ENCODE results near the gene SEC24A.
A peak's percentile ranks its signal among the peaks of the same experiment; 100 is the strongest.
"Not testable (repeated sequence)": the region's sequence is repeated elsewhere in the genome, so short reads cannot be mapped to it uniquely, and the experiment has no call there.

Gene SEC24A

GRCh38 chr5:134692722-134693121, 44.1 kb downstream of the SEC24A start:
- H3K27ac ChIP-seq (ENCODE audit: insufficient read depth, low read depth, low read length, poor library complexity, severe bottlenecking) = no peak overlapping the region
- H3K27me3 ChIP-seq (ENCODE audit: control insufficient read depth, insufficient read depth, low read length, poor library complexity, severe bottlenecking) = no peaks in the 10 kb centered on the region
- H3K4me3 ChIP-seq (ENCODE audit: insufficient read depth, low read depth, low read length) = no peak overlapping the region
- no peaks in the 10 kb centered on the region for H3K4me1 ChIP-seq (ENCODE audit: control insufficient read depth, insufficient read depth, low read length)
- H3K9me3 ChIP-seq (ENCODE audit: control insufficient read depth, low read length) = no peaks in the 10 kb centered on the region
- H3K36me3 ChIP-seq (ENCODE audit: control insufficient read depth, insufficient read depth, low read length) = peaks cover 11% of the 10 kb centered on the region

DNA sequence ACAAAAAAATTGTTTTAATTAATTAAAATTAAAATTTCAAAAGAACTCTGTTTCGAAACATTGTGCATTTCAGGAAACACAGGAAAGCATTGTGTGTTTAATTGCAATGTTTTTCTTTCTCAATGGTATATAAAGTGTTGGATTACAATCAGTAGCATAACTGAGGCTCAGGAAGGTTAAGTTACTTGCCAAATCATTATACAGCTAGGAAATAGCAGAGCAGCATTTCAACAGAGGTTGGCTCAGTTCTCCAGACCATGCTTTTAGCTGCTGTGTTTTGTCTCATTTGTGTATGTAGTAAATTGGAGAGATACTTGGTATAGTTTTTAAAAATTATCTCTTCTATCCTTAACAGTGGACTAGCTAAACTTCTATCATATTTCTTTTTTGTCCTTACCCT, 59.7 kb downstream of the SEC24A start:
- no peaks in the 10 kb centered on the region for H3K27me3 ChIP-seq (ENCODE audit: control insufficient read depth, insufficient read depth, low read length, poor library complexity, severe bottlenecking)
- 97 to 100% methylated on average over 1 of the region's 1 CpG for WGBS, 2 experiments
- H3K4me1 ChIP-seq (ENCODE audit: control insufficient read depth, insufficient read depth, low read length) = no peaks in the 10 kb centered on the region
- H3K4me3 ChIP-seq (ENCODE audit: insufficient read depth, low read depth, low read length) = no peak overlapping the region
- H3K36me3 ChIP-seq (ENCODE audit: control insufficient read depth, insufficient read depth, low read length) = peaks cover 10% of the 10 kb centered on the region
- no peaks in the 10 kb centered on the region for H3K9me3 ChIP-seq (ENCODE audit: control insufficient read depth, low read length)
- H3K27ac ChIP-seq (ENCODE audit: insufficient read depth, low read depth, low read length, poor library complexity, severe bottlenecking) = no peak overlapping the region

GRCh38 chr5:134714120-134714519, 65.5 kb downstream of the SEC24A start:
- H3K9me3 ChIP-seq (ENCODE audit: control insufficient read depth, low read length) = no peaks in the 10 kb centered on the region
- H3K4me3 ChIP-seq (ENCODE audit: insufficient read depth, low read depth, low read length) = no peak overlapping the region
- H3K27ac ChIP-seq (ENCODE audit: insufficient read depth, low read depth, low read length, poor library complexity, severe bottlenecking) = no peak overlapping the region
- no peaks in the 10 kb centered on the region for H3K27me3 ChIP-seq (ENCODE audit: control insufficient read depth, insufficient read depth, low read length, poor library complexity, severe bottlenecking)
- no peaks in the 10 kb centered on the region for H3K4me1 ChIP-seq (ENCODE audit: control insufficient read depth, insufficient read depth, low read length)
- 70 to 72% methylated on average over 5 of the region's 5 CpGs for WGBS, 2 experiments
- H3K36me3 ChIP-seq (ENCODE audit: control insufficient read depth, insufficient read depth, low read length) = peaks cover 6% of the 10 kb centered on the region

DNA sequence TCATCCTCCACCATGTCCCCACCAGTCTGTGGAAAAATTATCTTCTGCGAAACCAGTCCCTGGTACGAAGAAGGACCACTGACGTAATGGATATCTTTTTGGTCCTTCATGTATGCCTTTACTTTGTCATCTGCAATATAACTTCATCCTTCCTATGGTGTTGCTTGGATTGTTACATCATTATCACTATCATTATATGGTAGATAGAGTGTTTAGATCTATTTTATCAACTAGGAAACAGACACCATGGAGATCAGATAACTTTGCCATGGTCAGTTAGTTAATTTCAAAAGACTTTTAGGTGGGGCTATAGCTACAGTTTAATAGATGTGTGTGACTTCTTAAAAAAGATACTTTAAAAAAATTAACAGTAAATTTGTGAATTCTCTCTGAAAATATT, 66.0 kb downstream of the SEC24A start:
- no peaks in the 10 kb centered on the region for H3K4me1 ChIP-seq (ENCODE audit: control insufficient read depth, insufficient read depth, low read length)
- H3K27ac ChIP-seq (ENCODE audit: insufficient read depth, low read depth, low read length, poor library complexity, severe bottlenecking) = no peak overlapping the region
- peaks cover 10% of the 10 kb centered on the region for H3K36me3 ChIP-seq (ENCODE audit: control insufficient read depth, insufficient read depth, low read length)
- no peaks in the 10 kb centered on the region for H3K9me3 ChIP-seq (ENCODE audit: control insufficient read depth, low read length)
- 96 to 98% methylated on average over 3 of the region's 3 CpGs for WGBS, 2 experiments
- no peak overlapping the region for H3K4me3 ChIP-seq (ENCODE audit: insufficient read depth, low read depth, low read length)
- no peaks in the 10 kb centered on the region for H3K27me3 ChIP-seq (ENCODE audit: control insufficient read depth, insufficient read depth, low read length, poor library complexity, severe bottlenecking)

- not testable (repeated sequence) for H3K4me1 ChIP-seq (ENCODE audit: control insufficient read depth, insufficient read depth, low read length); H3K27me3 ChIP-seq (ENCODE audit: control insufficient read depth, insufficient read depth, low read length, poor library complexity, severe bottlenecking); H3K9me3 ChIP-seq (ENCODE audit: control insufficient read depth, low read length); H3K27ac ChIP-seq (ENCODE audit: insufficient read depth, low read depth, low read length, poor library complexity, severe bottlenecking); H3K4me3 ChIP-seq (ENCODE audit: insufficient read depth, low read depth, low read length)
- WGBS, 2 experiments = 92 to 93% methylated on average over 3 to 4 of the region's 4 CpGs
- peaks cover 11% of the 10 kb centered on the region for H3K36me3 ChIP-seq (ENCODE audit: control insufficient read depth, insufficient read depth, low read length)
Measured at GRCh38 chr5:134715466-134715865, 66.9 kb downstream of the SEC24A start.

GRCh38 chr5:134724872-134725271, 76.3 kb downstream of the SEC24A start:
- Histone ChIP-seq H3K4me1 (ENCODE audit: control insufficient read depth, insufficient read depth, low read length) (no peaks in the 10 kb centered on the region), H3K4me3 (ENCODE audit: insufficient read depth, low read depth, low read length) (no peak overlapping the region), H3K27me3 (ENCODE audit: control insufficient read depth, insufficient read depth, low read length, poor library complexity, severe bottlenecking) (no peaks in the 10 kb centered on the region), H3K36me3 (ENCODE audit: control insufficient read depth, insufficient read depth, low read length) (no peaks in the 10 kb centered on the region), H3K27ac (ENCODE audit: insufficient read depth, low read depth, low read length, poor library complexity, severe bottlenecking) (no peak overlapping the region), H3K9me3 (ENCODE audit: control insufficient read depth, low read length) (no peaks in the 10 kb centered on the region)
- 88 to 100% methylated on average over 1 of the region's 1 CpG for WGBS, 2 experiments

GRCh38 chr5:134732819-134733218, 84.2 kb downstream of the SEC24A start:
- WGBS, 2 experiments = 94 to 97% methylated on average over 3 of the region's 3 CpGs
- H3K4me1 ChIP-seq (ENCODE audit: control insufficient read depth, insufficient read depth, low read length) = no peaks in the 10 kb centered on the region
- H3K36me3 ChIP-seq (ENCODE audit: control insufficient read depth, insufficient read depth, low read length) = no peaks in the 10 kb centered on the region
- H3K4me3 ChIP-seq (ENCODE audit: insufficient read depth, low read depth, low read length) = no peak overlapping the region
- H3K9me3 ChIP-seq (ENCODE audit: control insufficient read depth, low read length) = no peaks in the 10 kb centered on the region
- H3K27me3 ChIP-seq (ENCODE audit: control insufficient read depth, insufficient read depth, low read length, poor library complexity, severe bottlenecking) = no peaks in the 10 kb centered on the region
- no peak overlapping the region for H3K27ac ChIP-seq (ENCODE audit: insufficient read depth, low read depth, low read length, poor library complexity, severe bottlenecking)

DNA sequence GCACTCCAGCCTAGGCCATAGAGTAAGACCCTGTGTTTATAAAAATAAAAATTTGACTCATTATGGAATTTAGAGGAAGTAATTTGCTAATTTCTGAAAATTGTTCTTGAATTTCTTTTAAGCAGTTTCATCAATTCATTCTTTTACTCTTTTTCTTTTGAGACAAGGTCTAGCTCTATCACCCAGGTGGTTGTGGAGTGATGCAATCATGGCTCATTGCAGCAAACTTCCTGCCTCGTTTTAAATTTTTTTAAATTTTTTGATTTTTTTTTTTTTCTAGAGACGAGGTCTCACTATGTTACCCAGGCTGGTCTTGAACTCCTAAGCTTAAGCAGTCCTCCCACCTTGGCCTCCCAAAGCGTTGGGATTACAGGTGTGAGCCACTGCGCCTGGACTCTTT, 86.7 kb downstream of the SEC24A start:
- Histone ChIP-seq H3K4me1 (ENCODE audit: control insufficient read depth, insufficient read depth, low read length) (peaks cover 9% of the 10 kb centered on the region), H3K9me3 (ENCODE audit: control insufficient read depth, low read length) (no peaks in the 10 kb centered on the region), H3K36me3 (ENCODE audit: control insufficient read depth, insufficient read depth, low read length) (no peaks in the 10 kb centered on the region), H3K4me3 (ENCODE audit: insufficient read depth, low read depth, low read length) (no peak overlapping the region), H3K27ac (ENCODE audit: insufficient read depth, low read depth, low read length, poor library complexity, severe bottlenecking) (no peak overlapping the region), H3K27me3 (ENCODE audit: control insufficient read depth, insufficient read depth, low read length, poor library complexity, severe bottlenecking) (no peaks in the 10 kb centered on the region)
- 85 to 94% methylated on average over 4 of the region's 4 CpGs for WGBS, 2 experiments

- WGBS, 2 experiments = 100% methylated on average over 1 to 2 of the region's 2 CpGs
- no peak overlapping the region for H3K4me3 ChIP-seq (ENCODE audit: insufficient read depth, low read depth, low read length)
- H3K36me3 ChIP-seq (ENCODE audit: control insufficient read depth, insufficient read depth, low read length) = no peaks in the 10 kb centered on the region
- peaks cover 9% of the 10 kb centered on the region for H3K4me1 ChIP-seq (ENCODE audit: control insufficient read depth, insufficient read depth, low read length)
- H3K27ac ChIP-seq (ENCODE audit: insufficient read depth, low read depth, low read length, poor library complexity, severe bottlenecking) = no peak overlapping the region
- H3K9me3 ChIP-seq (ENCODE audit: control insufficient read depth, low read length) = no peaks in the 10 kb centered on the region
- no peaks in the 10 kb centered on the region for H3K27me3 ChIP-seq (ENCODE audit: control insufficient read depth, insufficient read depth, low read length, poor library complexity, severe bottlenecking)
Measured at GRCh38 chr5:134736173-134736812, 87.7 kb downstream of the SEC24A start.

DNA sequence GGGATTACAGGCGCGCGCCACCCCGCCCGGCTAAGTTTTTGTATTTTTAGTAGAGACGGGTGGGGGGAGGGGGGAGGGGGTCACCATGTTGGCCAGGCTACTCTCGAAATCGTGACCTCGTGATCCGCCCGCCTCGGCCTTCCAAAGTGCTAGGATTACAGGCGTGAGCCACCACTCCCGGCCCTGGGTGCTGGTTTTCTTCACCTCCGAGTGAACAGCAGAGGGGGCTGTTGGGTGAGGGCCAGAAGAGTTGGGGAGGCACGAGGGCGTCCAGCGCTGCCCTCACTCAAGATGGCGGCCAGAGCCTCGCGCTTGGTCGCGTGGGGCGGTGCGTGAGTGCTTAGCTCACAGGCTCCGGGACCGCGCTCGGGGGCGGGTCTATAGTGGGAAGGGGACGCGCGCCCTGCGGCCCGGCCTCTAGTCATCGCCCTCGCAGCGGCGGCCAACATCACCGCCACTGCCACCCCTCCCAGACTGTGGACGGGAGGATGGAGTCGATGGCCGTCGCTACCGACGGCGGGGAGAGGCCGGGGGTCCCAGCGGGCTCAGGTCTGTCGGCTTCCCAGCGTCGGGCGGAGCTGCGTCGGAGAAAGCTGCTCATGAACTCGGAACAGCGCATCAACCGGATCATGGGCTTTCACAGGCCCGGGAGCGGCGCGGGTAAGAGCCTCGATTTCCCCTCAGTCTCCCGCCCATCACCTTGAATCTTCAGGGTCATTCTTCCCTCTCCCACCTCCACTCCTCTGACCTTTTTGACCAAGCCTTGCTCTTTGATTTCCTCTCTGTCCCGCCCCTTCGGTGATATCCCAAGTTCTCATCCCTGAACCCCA, 89.8 kb downstream of the SEC24A start, which contains the start of gene CAMLG:
CAMLG (plus strand) TSS at position 416 of the 830 bp plus-strand sequence; CDS start at position 489, 73 bp downstream.
- Histone ChIP-seq H3K27me3 (ENCODE audit: control insufficient read depth, insufficient read depth, low read length, poor library complexity, severe bottlenecking) (no peaks in the 10 kb centered on the region), H3K36me3 (ENCODE audit: control insufficient read depth, insufficient read depth, low read length) (no peaks in the 10 kb centered on the region), H3K4me3 (ENCODE audit: insufficient read depth, low read depth, low read length) (peak within 1 kb of the TSS; percentile 85), H3K9me3 (ENCODE audit: control insufficient read depth, low read length) (no peaks in the 10 kb centered on the region), H3K4me1 (ENCODE audit: control insufficient read depth, insufficient read depth, low read length) (peaks cover 9% of the 10 kb centered on the region), H3K27ac (ENCODE audit: insufficient read depth, low read depth, low read length, poor library complexity, severe bottlenecking) (peak within 1 kb of the TSS; percentile 96)
- 2% methylated on average over 66 of the region's 66 CpGs for WGBS, 2 experiments

All from ectodermal cell (in vitro differentiated cells).